ENCODE measurements around the gene LMOD2.

DNA sequence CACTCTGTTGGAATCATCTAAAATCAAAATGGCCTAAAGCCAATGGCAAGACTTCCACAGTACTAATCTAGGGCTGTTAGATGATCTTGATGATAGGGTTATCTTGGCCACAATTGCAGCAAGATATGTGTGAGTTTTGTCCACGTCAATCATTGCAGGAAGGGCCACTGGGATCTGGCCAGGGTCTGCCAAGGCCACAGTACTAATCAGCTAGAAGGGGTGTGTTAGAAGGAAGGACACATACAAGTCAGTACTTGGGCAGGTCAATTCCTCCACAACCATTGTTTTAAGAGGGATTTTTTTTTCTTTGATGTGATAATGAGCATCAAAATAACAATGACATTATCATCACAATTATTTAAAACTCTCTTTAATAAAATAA is 1.6 kb downstream of the LMOD2 start:
- TF ChIP-seq POLR2A (IDR thresholded peaks at IDR 0.05; ENCODE audit: low read length) (no peak), GATA1 (IDR thresholded peaks at IDR 0.05; ENCODE audit: low read depth, low read length) (no peak)

Measured in erythroblast (primary cell).